Measurements from ENCODE around the gene PCGF2. TPM values are rescaled to one million over a fixed set of nuclear protein-coding genes. Genes with fewer than 3 reads are reported as not detected.
A peak's percentile ranks its signal among the peaks of the same experiment; 100 is the strongest.

The PCGF2 gene
- polyA plus RNA-seq, 4 donors = 7.6 to 30.2 (median 23.2) TPM

- H3K36me3 ChIP-seq (ENCODE audit: control insufficient read depth in 3 of 3, insufficient read depth in 2 of 3, low read depth in 1 of 3, low read length in 3 of 3) = peaks cover 0 to 65% (median 10%) of the 10 kb centered on the region in 3 donors
- H3K4me1 ChIP-seq (ENCODE audit: control insufficient read depth in 3 of 3, insufficient read depth in 2 of 3, low read depth in 1 of 3, low read length in 2 of 3) = peaks cover 7 to 33% (median 10%) of the 10 kb centered on the region in 3 donors
- DNase-seq (no peak), FAIRE-seq (no peak)
- no peak overlapping the region for H3K4me3 ChIP-seq (ENCODE audit: low read depth in 1 of 3, low read length in 3 of 3)
- 52 to 71% (median 71%) methylated on average over 9 to 10 of the region's 10 CpGs for WGBS, 3 donors
- no peaks in the 10 kb centered on the region for H3K27me3 ChIP-seq (ENCODE audit: control insufficient read depth in 3 of 3, insufficient read depth in 3 of 3, low read length in 3 of 3)
- H3K27ac ChIP-seq (ENCODE audit: low read depth in 1 of 3, low read length in 2 of 3) = peak overlapping the region in 1 of 3 donors; percentile 56
- H3K9me3 ChIP-seq (ENCODE audit: control insufficient read depth in 2 of 2, insufficient read depth in 1 of 2, low read depth in 1 of 2, low read length in 1 of 2) = no peaks in the 10 kb centered on the region
Measured at GRCh38 chr17:38725066-38725465, 23.1 kb downstream of the PCGF2 start.

DNA sequence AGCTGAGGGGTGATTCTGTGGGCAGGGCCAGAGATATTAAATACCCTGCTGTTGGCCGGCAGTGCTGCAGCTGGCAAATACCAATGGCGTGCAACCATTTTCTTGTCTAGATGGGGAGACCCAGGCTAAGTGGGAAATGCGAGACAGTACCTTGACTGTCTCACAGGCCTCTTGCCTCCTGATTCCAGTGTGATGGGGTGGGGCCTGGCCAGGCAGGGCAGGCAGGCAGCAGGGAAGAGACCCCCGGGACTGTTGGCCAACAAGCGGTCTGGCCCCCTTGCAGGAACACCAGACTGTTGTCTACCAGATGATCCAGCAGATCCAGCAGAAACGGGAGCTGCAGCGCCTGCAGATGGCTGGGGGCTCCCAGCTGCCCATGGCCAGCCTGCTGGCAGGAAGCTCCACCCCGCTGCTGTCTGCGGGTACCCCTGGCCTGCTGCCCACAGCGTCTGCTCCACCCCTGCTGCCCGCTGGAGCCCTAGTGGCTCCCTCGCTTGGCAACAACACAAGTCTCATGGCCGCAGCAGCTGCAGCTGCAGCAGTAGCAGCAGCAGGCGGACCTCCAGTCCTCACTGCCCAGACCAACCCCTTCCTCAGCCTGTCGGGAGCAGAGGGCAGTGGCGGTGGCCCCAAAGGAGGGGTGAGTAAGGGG is 23.7 kb downstream of the PCGF2 start:
- WGBS, 3 donors = 20 to 58% (median 53%) methylated on average over 14 to 16 of the region's 16 CpGs
- no peak overlapping the region for H3K27ac ChIP-seq (ENCODE audit: low read depth in 1 of 3, low read length in 2 of 3)
- FAIRE-seq = no peak
- DNase-seq = no peak
- no peaks in the 10 kb centered on the region for H3K27me3 ChIP-seq (ENCODE audit: control insufficient read depth in 3 of 3, insufficient read depth in 3 of 3, low read length in 3 of 3)
- H3K4me1 ChIP-seq (ENCODE audit: control insufficient read depth in 3 of 3, insufficient read depth in 2 of 3, low read depth in 1 of 3, low read length in 2 of 3) = peaks cover 7 to 35% (median 14%) of the 10 kb centered on the region in 3 donors
- no peaks in the 10 kb centered on the region for H3K9me3 ChIP-seq (ENCODE audit: control insufficient read depth in 2 of 2, insufficient read depth in 1 of 2, low read depth in 1 of 2, low read length in 1 of 2)
- H3K36me3 ChIP-seq (ENCODE audit: control insufficient read depth in 3 of 3, insufficient read depth in 2 of 3, low read depth in 1 of 3, low read length in 3 of 3) = peaks cover 0 to 71% (median 10%) of the 10 kb centered on the region in 3 donors
- no peak overlapping the region for H3K4me3 ChIP-seq (ENCODE audit: low read depth in 1 of 3, low read length in 3 of 3)

DNA sequence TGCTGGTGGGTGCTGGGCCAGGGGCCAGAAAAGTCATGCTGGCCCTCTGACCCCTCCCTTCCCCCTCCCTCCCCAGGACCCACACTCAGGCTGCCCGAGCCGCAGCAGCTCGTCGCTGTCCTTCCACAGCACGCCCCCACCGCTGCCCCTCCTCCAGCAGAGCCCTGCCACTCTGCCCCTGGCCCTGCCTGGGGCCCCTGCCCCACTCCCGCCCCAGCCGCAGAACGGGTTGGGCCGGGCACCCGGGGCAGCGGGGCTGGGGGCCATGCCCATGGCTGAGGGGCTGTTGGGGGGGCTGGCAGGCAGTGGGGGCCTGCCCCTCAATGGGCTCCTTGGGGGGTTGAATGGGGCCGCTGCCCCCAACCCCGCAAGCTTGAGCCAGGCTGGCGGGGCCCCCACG is 26.3 kb downstream of the PCGF2 start:
- Histone ChIP-seq H3K9me3 (ENCODE audit: control insufficient read depth in 2 of 2, insufficient read depth in 1 of 2, low read depth in 1 of 2, low read length in 1 of 2) (no peaks in the 10 kb centered on the region), H3K4me1 (ENCODE audit: control insufficient read depth in 3 of 3, insufficient read depth in 2 of 3, low read depth in 1 of 3, low read length in 2 of 3) (peaks cover 2 to 33% (median 6%) of the 10 kb centered on the region in 3 donors), H3K4me3 (ENCODE audit: low read depth in 1 of 3, low read length in 3 of 3) (no peak overlapping the region), H3K36me3 (ENCODE audit: control insufficient read depth in 3 of 3, insufficient read depth in 2 of 3, low read depth in 1 of 3, low read length in 3 of 3) (peaks cover 4 to 78% (median 12%) of the 10 kb centered on the region in 3 donors), H3K27me3 (ENCODE audit: control insufficient read depth in 3 of 3, insufficient read depth in 3 of 3, low read length in 3 of 3) (no peaks in the 10 kb centered on the region), H3K27ac (ENCODE audit: low read depth in 1 of 3, low read length in 2 of 3) (no peak overlapping the region)
- DNase-seq (no peak), FAIRE-seq (no peak)
- 79 to 90% (median 81%) methylated on average over 9 to 16 of the region's 16 CpGs for WGBS, 3 donors

DNA sequence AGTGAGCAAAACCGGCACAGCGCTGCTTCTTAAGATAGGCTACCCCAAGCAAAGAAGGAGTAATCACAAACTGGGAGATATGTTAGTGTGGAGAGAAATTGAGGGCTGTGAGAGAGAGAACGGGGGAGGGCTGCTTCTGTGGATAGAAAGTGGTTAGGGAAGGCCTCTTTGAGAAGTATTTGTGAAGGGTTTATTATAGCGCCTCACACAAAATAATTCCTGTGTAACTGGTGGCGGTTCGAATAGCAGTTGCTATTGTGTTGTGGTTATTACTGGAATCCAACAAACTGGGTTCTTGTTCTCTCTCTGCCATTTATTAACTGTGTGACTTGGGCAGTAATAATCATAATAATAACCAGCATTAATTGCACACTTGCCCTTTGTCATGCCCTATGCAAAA is 27.2 kb downstream of the PCGF2 start:
- no peak for FAIRE-seq
- Histone ChIP-seq H3K9me3 (ENCODE audit: control insufficient read depth in 2 of 2, insufficient read depth in 1 of 2, low read depth in 1 of 2, low read length in 1 of 2) (no peaks in the 10 kb centered on the region), H3K27ac (ENCODE audit: low read depth in 1 of 3, low read length in 2 of 3) (no peak overlapping the region), H3K27me3 (ENCODE audit: control insufficient read depth in 3 of 3, insufficient read depth in 3 of 3, low read length in 3 of 3) (no peaks in the 10 kb centered on the region), H3K4me3 (ENCODE audit: low read depth in 1 of 3, low read length in 3 of 3) (no peak overlapping the region), H3K4me1 (ENCODE audit: control insufficient read depth in 3 of 3, insufficient read depth in 2 of 3, low read depth in 1 of 3, low read length in 2 of 3) (peaks cover 2 to 28% (median 6%) of the 10 kb centered on the region in 3 donors), H3K36me3 (ENCODE audit: control insufficient read depth in 3 of 3, insufficient read depth in 2 of 3, low read depth in 1 of 3, low read length in 3 of 3) (peaks cover 5 to 84% (median 12%) of the 10 kb centered on the region in 3 donors)
- no peak for DNase-seq
- WGBS, 3 donors = 86 to 96% (median 89%) methylated on average over 6 of the region's 6 CpGs

GRCh38 chr17:38719943-38720641 is 28.0 kb downstream of the PCGF2 start:
- Histone ChIP-seq H3K27ac (ENCODE audit: low read depth in 1 of 3, low read length in 2 of 3) (no peak overlapping the region), H3K4me1 (ENCODE audit: control insufficient read depth in 3 of 3, insufficient read depth in 2 of 3, low read depth in 1 of 3, low read length in 2 of 3) (peaks cover 2 to 21% (median 6%) of the 10 kb centered on the region in 3 donors), H3K9me3 (ENCODE audit: control insufficient read depth in 2 of 2, insufficient read depth in 1 of 2, low read depth in 1 of 2, low read length in 1 of 2) (no peaks in the 10 kb centered on the region), H3K4me3 (ENCODE audit: low read depth in 1 of 3, low read length in 3 of 3) (no peak overlapping the region), H3K36me3 (ENCODE audit: control insufficient read depth in 3 of 3, insufficient read depth in 2 of 3, low read depth in 1 of 3, low read length in 3 of 3) (peaks cover 5 to 85% (median 12%) of the 10 kb centered on the region in 3 donors), H3K27me3 (ENCODE audit: control insufficient read depth in 3 of 3, insufficient read depth in 3 of 3, low read length in 3 of 3) (no peaks in the 10 kb centered on the region)
- 66 to 75% (median 74%) methylated on average over 32 to 39 of the region's 39 CpGs for WGBS, 3 donors
- DNase-seq = no peak
- no peak for FAIRE-seq

DNA sequence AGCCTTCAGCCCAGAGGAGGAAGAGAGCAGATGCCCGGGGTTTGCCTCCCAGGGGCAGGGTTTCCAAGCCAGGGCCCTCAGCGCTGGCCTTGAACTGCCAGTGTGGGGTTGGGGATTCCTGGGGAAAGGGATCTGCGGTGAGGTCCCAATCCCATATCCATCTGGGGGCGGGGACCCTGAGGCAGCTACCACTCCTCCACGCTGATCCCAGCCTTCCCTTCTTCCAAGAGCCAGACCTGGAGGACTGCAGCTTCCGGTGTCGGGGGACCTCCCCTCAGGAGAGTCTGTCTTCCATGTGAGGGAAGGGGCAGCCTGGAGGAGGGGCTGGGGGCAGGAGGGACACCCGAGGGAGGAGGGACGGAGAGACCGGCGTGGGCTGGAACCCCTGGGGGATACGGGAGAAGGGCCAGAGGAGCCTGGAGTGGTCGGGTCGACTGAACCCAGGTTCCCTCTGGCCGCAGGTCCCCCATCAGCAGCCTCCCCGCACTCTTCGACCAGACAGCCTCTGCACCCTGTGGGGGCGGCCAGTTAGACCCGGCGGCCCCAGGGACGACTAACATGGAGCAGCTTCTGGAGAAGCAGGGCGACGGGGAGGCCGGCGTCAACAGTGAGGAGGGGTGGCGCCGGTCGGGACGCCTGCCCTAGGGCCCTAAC is 28.7 kb downstream of the PCGF2 start:
- no peak overlapping the region for H3K4me3 ChIP-seq (ENCODE audit: low read depth in 1 of 3, low read length in 3 of 3)
- H3K27ac ChIP-seq (ENCODE audit: low read depth in 1 of 3, low read length in 2 of 3) = peak overlapping the region in 1 of 3 donors; percentile 25
- no peaks in the 10 kb centered on the region for H3K27me3 ChIP-seq (ENCODE audit: control insufficient read depth in 3 of 3, insufficient read depth in 3 of 3, low read length in 3 of 3)
- peaks cover 2 to 16% (median 6%) of the 10 kb centered on the region in 3 donors for H3K4me1 ChIP-seq (ENCODE audit: control insufficient read depth in 3 of 3, insufficient read depth in 2 of 3, low read depth in 1 of 3, low read length in 2 of 3)
- 88 to 90% (median 89%) methylated on average over 26 to 29 of the region's 29 CpGs for WGBS, 3 donors
- H3K36me3 ChIP-seq (ENCODE audit: control insufficient read depth in 3 of 3, insufficient read depth in 2 of 3, low read depth in 1 of 3, low read length in 3 of 3) = peaks cover 8 to 85% (median 12%) of the 10 kb centered on the region in 3 donors
- FAIRE-seq (no peak), DNase-seq (no peak)
- H3K9me3 ChIP-seq (ENCODE audit: control insufficient read depth in 2 of 2, insufficient read depth in 1 of 2, low read depth in 1 of 2, low read length in 1 of 2) = no peaks in the 10 kb centered on the region

DNA sequence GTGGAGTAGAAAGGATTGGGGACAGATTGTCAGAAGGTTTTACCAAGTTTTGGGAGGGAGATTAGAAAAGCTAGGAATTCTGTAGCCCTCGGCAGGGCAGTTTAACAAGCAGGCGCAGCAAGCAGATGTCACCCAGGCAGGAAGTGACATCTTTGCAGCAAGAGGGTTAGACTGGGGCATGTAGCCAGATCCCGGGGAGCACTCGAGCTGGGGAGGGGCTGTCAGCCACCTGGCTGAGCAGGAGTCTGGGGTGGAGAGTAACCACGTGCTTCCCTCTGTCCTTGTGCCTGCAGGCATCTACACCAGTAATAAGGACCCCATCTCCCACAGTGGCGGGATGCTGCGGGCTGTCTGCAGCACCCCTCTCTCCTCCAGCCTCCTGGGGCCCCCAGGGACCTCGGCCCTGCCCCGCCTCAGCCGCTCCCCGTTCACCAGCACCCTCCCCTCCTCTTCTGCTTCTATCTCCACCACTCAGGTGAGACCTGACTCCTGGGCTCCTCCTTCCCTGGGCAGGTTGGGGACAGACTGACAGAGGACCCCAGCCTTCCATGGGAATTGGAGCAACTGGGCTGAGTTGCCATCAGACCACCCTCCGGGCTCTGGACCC is 30.9 kb downstream of the PCGF2 start:
- no peak overlapping the region for H3K4me3 ChIP-seq (ENCODE audit: low read depth in 1 of 3, low read length in 3 of 3)
- H3K27me3 ChIP-seq (ENCODE audit: control insufficient read depth in 3 of 3, insufficient read depth in 3 of 3, low read length in 3 of 3) = no peaks in the 10 kb centered on the region
- no peaks in the 10 kb centered on the region for H3K9me3 ChIP-seq (ENCODE audit: control insufficient read depth in 2 of 2, insufficient read depth in 1 of 2, low read depth in 1 of 2, low read length in 1 of 2)
- no peak overlapping the region for H3K27ac ChIP-seq (ENCODE audit: low read depth in 1 of 3, low read length in 2 of 3)
- no peak for DNase-seq
- peaks cover 2 to 16% (median 6%) of the 10 kb centered on the region in 3 donors for H3K4me1 ChIP-seq (ENCODE audit: control insufficient read depth in 3 of 3, insufficient read depth in 2 of 3, low read depth in 1 of 3, low read length in 2 of 3)
- WGBS, 3 donors = 60 to 68% (median 63%) methylated on average over 10 to 12 of the region's 12 CpGs
- no peak for FAIRE-seq
- H3K36me3 ChIP-seq (ENCODE audit: control insufficient read depth in 3 of 3, insufficient read depth in 2 of 3, low read depth in 1 of 3, low read length in 3 of 3) = peaks cover 7 to 91% (median 18%) of the 10 kb centered on the region in 3 donors

DNA sequence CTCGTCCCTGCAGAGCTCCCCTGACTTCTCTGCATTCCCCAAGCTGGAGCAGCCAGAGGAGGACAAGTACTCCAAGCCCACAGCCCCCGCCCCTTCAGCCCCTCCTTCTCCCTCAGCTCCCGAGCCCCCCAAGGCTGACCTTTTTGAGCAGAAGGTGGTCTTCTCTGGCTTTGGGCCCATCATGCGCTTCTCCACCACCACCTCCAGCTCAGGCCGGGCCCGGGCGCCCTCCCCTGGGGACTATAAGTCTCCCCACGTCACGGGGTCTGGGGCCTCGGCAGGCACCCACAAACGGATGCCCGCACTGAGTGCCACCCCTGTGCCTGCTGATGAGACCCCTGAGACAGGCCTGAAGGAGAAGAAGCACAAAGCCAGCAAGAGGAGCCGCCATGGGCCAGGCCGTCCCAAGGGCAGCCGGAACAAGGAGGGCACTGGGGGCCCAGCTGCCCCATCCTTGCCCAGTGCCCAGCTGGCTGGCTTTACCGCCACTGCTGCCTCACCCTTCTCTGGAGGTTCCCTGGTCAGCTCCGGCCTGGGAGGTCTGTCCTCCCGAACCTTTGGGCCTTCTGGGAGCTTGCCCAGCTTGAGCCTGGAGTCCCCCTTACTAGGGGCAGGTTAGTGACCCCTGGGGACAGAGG is 31.6 kb downstream of the PCGF2 start:
- WGBS, 3 donors = 88 to 94% (median 91%) methylated on average over 18 of the region's 18 CpGs
- H3K4me1 ChIP-seq (ENCODE audit: control insufficient read depth in 3 of 3, insufficient read depth in 2 of 3, low read depth in 1 of 3, low read length in 2 of 3) = peaks cover 2 to 16% (median 6%) of the 10 kb centered on the region in 3 donors
- H3K27me3 ChIP-seq (ENCODE audit: control insufficient read depth in 3 of 3, insufficient read depth in 3 of 3, low read length in 3 of 3) = no peaks in the 10 kb centered on the region
- peaks cover 4 to 91% (median 18%) of the 10 kb centered on the region in 3 donors for H3K36me3 ChIP-seq (ENCODE audit: control insufficient read depth in 3 of 3, insufficient read depth in 2 of 3, low read depth in 1 of 3, low read length in 3 of 3)
- no peak for FAIRE-seq
- no peak overlapping the region for H3K27ac ChIP-seq (ENCODE audit: low read depth in 1 of 3, low read length in 2 of 3)
- no peaks in the 10 kb centered on the region for H3K9me3 ChIP-seq (ENCODE audit: control insufficient read depth in 2 of 2, insufficient read depth in 1 of 2, low read depth in 1 of 2, low read length in 1 of 2)
- no peak overlapping the region for H3K4me3 ChIP-seq (ENCODE audit: low read depth in 1 of 3, low read length in 3 of 3)
- no peak for DNase-seq
